KOPT-K1 (cell line): ENCODE results near the gene SPATA16.
"Not testable (repeated sequence)": the region's sequence is repeated elsewhere in the genome, so short reads cannot be mapped to it uniquely, and the experiment has no call there.

ENCODE experiments used
- H3K27ac ChIP-seq: fragments of 200-600 bp; sonication (generic); 2 replicates; pipeline ENCODE4 v1.5.1; 2016; ENCODE audit warnings: antibody characterized with exemption, mild to moderate bottlenecking, low read depth, low read length; ENCODE audit not compliant: poor library complexity, severe bottlenecking
- H3K36me3 ChIP-seq: fragments of 200-600 bp; sonication (generic); 2 replicates; pipeline ENCODE4 v1.5.1; 2017; ENCODE audit warnings: antibody characterized with exemption, mild to moderate bottlenecking, low read length, moderate library complexity; ENCODE audit not compliant: insufficient read depth
- H3K9me3 ChIP-seq: fragments of 200-600 bp; sonication (generic); 2 replicates; pipeline ENCODE4 v1.5.1; 2017; ENCODE audit warnings: antibody characterized with exemption, low read length, mild to moderate bottlenecking; ENCODE audit not compliant: insufficient read depth, poor library complexity, severe bottlenecking

SPATA16 gene, protein sequence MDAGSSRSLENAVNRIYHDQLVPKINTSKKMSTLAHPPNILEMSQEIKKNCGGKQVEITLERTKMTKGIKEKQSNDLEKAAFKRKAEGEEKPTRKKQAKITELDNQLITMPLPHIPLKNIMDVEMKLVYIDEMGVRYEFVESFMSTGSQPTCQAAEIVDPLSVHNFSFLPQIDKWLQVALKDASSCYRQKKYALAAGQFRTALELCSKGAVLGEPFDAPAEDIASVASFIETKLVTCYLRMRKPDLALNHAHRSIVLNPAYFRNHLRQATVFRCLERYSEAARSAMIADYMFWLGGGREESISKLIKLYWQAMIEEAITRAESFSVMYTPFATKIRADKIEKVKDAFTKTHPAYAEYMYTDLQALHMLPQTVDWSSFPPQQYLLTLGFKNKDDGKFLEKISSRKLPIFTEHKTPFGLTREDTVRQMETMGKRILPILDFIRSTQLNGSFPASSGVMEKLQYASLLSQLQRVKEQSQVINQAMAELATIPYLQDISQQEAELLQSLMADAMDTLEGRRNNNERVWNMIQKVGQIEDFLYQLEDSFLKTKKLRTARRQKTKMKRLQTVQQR

DNA sequence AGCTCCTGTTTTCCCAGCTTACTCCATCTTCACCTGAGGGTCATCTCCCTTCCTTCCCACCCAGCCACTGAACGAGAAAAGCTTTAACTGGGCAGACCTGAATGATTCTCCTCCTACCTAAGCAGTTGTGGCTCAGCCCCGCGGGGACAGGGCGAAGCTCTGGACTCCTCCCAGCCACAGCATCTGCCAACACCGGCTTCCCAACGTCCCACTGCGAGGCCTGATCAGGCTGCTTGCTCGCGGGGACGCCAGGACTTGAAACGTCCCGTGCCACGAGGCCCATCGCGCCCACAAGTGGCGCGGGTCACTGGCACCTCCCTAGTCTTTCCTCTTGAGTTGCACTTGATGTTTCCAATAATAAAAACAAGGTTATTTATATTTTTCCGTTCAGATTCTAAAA lies at the start of gene SPATA16:
Gene SPATA16 (minus strand): TSS at position 250 of the 400 bp plus-strand sequence. CDS start 23,504 bp downstream, outside the sequence.
- no peak within 1 kb of the TSS for H3K27ac ChIP-seq
- no peaks in the 10 kb centered on the region for H3K9me3 ChIP-seq
- no peaks in the 10 kb centered on the region for H3K36me3 ChIP-seq

DNA sequence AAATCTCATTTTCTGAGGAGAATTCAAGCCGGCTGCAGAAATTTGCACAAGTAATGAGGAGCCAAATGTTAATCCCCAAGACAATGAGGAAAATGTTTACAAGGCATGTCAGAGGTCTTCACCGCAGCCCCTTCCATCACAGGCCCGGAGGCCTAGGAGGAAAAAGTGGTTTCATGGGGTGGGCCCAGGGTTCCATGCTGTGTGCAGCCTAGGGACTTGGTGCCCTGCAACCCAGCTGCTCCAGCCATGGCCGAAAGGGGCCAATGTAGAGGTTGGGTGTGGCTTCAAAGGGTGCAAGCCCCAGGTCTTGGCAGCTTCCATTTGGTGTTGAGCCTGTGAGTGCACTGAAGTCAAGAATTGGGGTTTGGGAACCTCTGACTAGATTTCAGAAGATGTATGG lies 42.0 kb upstream of the SPATA16 start:
- not testable (repeated sequence) for H3K36me3 ChIP-seq, H3K27ac ChIP-seq, H3K9me3 ChIP-seq

DNA sequence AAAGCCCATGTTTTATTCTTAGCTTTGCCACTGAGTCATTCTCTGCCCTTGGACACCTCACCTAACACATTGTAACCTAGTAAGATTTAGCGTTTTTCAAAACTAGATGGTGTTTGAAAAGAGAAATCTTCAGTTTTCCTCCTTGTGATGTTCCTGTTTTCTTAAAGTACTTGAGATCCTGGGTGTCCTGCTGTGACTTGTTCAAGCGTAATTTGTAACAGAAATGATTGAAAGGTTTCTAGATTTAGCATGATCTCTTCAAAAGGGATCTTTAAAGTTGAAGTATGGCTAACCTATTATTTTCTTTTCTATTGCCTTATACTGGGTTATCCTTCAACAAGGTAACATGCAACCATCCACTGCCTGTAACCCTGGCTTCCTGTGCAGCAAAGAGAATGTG lies 32.6 kb upstream of the SPATA16 start:
- Histone ChIP-seq H3K27ac (no peak overlapping the region), H3K36me3 (no peaks in the 10 kb centered on the region), H3K9me3 (no peaks in the 10 kb centered on the region)

DNA sequence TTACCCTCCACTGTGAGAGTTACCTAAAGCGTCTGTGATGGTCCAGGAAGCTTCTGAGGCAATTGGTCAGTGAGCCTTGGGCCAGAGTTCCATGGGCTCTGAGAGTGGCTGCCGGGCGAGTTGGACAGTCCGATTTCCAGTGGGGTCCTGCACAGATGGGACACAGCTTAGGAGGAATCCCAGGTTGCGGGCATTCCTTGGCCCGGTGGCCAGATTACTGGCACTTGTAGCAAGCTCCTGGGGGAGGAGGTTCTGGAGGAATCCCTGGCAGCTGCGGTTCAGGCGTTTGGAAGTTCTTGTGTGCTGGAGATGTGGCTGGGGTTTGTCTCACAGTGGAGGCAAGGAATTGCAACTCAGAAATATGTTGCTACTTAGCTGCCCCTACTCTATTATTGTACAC lies 18.1 kb upstream of the SPATA16 start:
- H3K27ac ChIP-seq, H3K9me3 ChIP-seq, H3K36me3 ChIP-seq: not testable (repeated sequence)

DNA sequence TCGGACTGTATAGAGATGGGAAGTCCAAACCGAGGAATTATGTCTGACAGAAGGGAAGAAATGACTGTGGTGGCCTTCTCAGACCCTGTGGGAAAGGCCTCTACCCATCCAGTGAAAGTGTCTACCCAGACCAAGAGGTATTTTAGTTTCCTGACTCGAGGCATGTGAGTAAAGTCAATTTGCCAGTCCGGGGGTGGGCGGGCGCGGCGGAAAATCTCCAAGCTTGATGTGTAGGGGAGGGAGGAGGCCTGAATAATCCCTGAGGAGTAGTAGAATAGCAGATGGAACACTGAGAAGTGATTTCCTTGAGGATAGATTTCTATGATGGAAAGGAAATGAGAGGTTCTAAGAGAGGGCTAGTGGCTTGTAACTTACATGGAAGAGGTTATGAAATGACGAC lies 15.5 kb upstream of the SPATA16 start:
- H3K27ac ChIP-seq, H3K36me3 ChIP-seq, H3K9me3 ChIP-seq: not testable (repeated sequence)

DNA sequence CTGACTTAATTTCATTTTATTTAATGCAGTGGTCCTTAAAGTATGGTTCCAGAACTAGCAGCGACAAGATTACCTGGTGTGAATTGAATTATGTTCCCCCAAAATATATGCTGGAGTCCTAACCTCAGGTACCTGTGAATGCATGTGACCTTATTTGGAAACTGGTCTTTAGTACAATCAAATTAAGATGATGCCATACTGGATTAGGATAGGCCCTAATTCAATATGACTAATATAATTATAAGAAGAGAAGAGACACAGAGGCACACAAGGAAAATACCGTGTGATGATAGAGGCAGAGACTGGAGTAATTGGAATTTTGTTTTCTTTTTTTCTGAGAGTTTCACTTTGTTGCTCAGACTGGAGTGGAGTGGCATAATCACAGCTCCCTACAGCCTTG lies 12.6 kb upstream of the SPATA16 start:
- Histone ChIP-seq H3K9me3 (no peaks in the 10 kb centered on the region), H3K27ac (no peak overlapping the region), H3K36me3 (no peaks in the 10 kb centered on the region)

DNA sequence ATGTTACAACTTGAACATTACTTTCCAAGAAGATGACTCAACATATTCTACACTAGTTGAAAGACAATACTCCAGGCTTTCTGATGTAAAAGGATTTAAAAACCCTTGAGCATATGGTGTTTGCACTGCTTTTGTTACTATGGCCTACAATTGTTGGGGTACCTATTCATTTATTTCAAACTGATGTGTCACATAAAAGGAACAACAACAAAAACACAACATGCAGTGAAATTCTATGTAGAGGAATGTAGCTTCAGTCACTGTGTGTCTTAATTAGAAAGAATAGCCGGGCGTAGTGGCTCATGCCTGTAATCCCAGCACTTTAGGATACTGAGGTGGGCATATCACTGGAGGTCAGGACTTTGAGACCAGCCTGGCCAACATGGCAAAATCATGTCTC lies 1.6 kb downstream of the SPATA16 start:
- no peaks in the 10 kb centered on the region for H3K36me3 ChIP-seq

DNA sequence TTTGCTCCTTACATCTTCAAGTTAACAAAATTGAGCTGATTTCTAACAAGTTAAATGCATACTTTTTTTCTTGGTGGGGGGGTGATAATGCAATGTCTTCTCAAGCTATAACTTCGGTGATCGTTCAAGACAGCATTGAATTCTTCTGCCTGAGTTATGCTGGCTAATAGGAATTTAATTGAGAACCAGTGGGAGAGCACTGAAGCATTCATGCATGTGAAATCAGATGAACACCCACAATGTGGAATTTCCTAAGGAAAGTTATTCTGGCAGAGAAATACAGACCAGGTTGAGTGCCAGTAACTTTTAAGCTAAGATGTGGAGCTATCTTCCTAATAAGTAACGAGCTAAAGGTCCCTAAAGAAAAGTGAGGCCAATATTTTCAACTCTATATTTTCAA lies 3.0 kb downstream of the SPATA16 start:
- Histone ChIP-seq H3K27ac (no peak overlapping the region), H3K36me3 (no peaks in the 10 kb centered on the region), H3K9me3 (no peaks in the 10 kb centered on the region)

More for the DNA sequence above, 1.6 kb downstream of the SPATA16 start:
- Histone ChIP-seq H3K27ac (no peak overlapping the region), H3K9me3 (no peaks in the 10 kb centered on the region)

DNA sequence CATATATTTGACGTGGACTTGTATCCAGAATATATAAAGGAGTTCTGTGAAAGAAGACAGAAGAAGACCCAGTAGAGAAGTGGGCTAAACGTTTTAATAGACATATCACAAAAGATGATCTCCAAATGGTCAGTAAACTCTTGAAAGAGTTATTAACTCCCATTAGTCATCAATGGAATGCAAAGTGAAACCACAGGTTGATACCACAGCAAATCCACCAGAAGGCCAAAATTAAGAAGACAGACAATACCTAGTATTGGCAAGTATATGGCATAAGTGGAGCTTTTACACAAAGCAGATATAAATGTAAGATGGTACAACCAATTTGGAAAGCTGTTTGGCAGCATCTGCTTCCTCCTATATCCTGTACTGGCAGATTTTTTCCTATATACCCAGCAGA lies 6.0 kb downstream of the SPATA16 start:
- H3K27ac ChIP-seq, result no peak overlapping the region
- no peaks in the 10 kb centered on the region for H3K9me3 ChIP-seq
- H3K36me3 ChIP-seq, result no peaks in the 10 kb centered on the region

DNA sequence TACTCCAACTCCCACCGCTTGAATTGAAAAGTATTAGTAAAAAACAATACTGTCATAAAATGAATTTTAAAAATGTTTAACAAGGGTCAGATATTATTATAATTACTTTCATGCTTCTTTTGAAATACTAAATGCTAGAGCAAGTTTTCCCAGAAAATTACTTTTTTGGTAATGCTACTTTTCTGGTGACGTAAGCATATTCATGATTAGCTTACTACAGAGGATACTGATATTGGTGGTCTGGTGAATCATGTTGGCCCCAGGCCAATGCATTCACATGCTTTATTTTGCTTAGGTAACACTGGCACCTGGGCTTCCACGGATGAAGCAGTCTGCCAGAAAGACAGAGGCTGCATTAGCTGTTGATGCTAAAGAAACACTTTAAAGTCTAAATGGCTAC lies 12.4 kb downstream of the SPATA16 start:
- Histone ChIP-seq H3K9me3 (no peaks in the 10 kb centered on the region), H3K36me3 (no peaks in the 10 kb centered on the region), H3K27ac (no peak overlapping the region)

DNA sequence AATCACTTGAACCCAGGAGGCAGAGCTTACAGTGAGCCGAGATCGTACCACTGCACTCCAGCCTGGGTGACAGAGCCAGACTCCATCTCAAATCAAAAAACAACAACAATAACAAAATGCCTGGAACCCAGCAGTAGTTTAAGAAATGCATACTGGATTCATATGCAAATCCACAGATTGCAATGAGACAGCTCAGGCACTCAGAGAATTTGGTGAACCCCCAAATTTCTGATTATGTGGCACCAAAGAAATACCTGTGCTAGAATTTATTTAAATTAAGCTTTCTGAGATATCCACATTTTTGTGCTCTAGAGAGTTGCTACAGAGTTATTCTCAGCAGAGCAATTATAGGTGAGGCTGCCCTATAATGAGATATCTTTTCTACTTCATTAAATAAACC lies 29.7 kb downstream of the SPATA16 start:
- Histone ChIP-seq H3K9me3 (no peaks in the 10 kb centered on the region), H3K27ac (no peak overlapping the region), H3K36me3 (no peaks in the 10 kb centered on the region)

DNA sequence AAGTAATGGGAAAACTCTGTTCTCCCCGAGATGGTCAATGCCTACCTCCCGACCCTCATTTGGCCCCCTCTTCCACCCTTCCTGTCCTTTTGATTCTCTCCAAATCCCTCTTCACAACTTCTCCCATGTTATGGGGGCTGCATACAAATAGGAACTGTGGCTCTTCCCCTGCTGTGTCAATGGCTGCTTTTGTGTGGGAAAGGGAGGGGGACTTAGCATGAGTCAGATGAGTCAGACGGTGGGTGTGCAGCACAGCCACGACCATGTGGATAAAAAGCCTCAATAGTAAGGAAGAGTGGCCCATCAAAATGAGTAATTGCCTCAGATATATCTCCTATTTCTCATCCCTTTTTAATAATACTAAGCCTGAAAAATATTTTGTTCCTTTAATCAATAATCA lies 31.9 kb downstream of the SPATA16 start:
- Histone ChIP-seq H3K27ac (no peak overlapping the region), H3K9me3 (no peaks in the 10 kb centered on the region), H3K36me3 (no peaks in the 10 kb centered on the region)

DNA sequence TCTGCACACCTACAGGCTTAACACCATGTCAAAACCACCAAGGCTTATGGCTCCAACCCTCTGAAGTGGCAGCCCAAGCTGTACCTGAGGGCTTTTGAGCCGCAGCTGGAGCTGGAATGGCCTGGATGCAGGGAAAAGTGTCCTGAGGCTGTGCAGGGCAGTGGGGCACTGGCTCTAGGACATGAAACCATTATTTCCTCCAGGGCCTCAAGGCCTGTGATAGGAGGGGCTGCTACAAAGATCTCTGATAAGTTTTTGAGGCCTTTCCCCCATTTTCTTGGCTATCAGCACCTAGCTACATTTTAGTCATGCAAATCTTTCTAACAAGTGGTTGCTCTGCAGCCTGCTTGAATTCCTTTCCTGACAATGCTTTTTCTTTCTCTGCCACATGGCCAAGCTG lies 37.6 kb downstream of the SPATA16 start:
- H3K9me3 ChIP-seq, result no peaks in the 10 kb centered on the region
- H3K27ac ChIP-seq, result no peak overlapping the region
- no peaks in the 10 kb centered on the region for H3K36me3 ChIP-seq

DNA sequence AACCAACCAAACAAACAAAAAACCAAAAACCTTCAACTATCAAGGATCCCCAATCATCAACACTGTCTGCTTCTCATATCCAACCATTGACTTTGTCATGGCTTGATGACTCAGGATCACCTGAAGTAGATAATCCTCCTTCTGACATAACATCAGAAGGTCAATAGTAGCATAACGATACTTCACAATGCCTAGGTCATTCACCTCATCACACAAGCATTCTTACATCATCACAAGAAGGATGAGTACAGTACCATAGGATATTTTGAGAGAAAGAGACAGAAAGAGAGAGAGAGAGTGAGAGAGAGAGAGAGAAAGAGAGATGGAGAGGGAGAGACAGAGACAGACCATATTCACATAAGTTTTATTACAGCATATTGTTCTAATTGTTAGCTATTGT lies 42.1 kb downstream of the SPATA16 start:
- no peaks in the 10 kb centered on the region for H3K9me3 ChIP-seq
- no peaks in the 10 kb centered on the region for H3K36me3 ChIP-seq
- H3K27ac ChIP-seq, result no peak overlapping the region

DNA sequence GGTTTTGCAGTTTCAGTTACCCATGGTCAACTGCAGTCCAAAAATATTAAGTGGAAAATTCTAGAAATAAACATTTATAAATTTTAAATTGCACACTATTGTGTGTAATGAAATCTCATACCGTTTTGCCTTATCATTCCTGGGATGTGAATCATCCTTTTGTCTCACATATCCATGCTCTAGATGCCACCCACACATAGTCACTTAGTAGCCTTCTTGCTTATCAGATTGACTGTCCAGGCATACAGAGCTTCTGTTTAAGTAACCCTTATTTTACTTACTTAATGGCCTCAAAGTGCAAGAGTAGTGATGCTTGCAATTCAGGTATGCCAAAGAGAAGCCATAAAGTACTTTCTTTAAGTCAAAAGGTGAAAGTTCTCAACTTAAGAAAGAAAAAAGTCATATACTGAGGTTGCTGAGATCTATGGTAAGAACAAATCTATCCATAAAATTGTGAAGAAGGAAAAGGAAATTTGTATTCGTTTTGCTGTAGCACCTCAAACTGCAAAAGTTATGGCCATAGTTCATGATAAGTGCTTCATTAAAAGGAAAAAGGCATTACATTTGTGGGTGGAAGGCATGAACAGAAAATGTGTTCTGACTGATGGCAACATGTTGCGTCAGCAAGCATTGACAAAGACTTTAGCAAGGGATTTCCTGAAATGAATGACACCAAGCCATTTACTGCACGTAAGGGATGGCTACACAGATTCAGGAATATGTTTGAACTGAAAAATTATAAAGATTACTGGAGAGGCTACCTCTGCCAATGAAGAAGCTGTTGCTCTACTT lies 43.8 kb downstream of the SPATA16 start:
- no peak overlapping the region for H3K27ac ChIP-seq
- no peaks in the 10 kb centered on the region for H3K9me3 ChIP-seq
- H3K36me3 ChIP-seq, result no peaks in the 10 kb centered on the region
